ENCODE measurements around the gene KDM4C.

KDM4C gene

GRCh38 chr9:7073706-7074105 is 315.9 kb downstream of the KDM4C start:
- no peak overlapping the region for H3K4me3 ChIP-seq (ENCODE audit: low read depth, low read length)
- TF ChIP-seq, protein P1, sequence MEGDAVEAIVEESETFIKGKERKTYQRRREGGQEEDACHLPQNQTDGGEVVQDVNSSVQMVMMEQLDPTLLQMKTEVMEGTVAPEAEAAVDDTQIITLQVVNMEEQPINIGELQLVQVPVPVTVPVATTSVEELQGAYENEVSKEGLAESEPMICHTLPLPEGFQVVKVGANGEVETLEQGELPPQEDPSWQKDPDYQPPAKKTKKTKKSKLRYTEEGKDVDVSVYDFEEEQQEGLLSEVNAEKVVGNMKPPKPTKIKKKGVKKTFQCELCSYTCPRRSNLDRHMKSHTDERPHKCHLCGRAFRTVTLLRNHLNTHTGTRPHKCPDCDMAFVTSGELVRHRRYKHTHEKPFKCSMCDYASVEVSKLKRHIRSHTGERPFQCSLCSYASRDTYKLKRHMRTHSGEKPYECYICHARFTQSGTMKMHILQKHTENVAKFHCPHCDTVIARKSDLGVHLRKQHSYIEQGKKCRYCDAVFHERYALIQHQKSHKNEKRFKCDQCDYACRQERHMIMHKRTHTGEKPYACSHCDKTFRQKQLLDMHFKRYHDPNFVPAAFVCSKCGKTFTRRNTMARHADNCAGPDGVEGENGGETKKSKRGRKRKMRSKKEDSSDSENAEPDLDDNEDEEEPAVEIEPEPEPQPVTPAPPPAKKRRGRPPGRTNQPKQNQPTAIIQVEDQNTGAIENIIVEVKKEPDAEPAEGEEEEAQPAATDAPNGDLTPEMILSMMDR (IDR thresholded peaks at IDR 0.05; ENCODE audit: control insufficient read depth, extremely low read depth, insufficient read depth), result no peak
- no peak for DNase-seq (ENCODE audit: low read depth)

DNA sequence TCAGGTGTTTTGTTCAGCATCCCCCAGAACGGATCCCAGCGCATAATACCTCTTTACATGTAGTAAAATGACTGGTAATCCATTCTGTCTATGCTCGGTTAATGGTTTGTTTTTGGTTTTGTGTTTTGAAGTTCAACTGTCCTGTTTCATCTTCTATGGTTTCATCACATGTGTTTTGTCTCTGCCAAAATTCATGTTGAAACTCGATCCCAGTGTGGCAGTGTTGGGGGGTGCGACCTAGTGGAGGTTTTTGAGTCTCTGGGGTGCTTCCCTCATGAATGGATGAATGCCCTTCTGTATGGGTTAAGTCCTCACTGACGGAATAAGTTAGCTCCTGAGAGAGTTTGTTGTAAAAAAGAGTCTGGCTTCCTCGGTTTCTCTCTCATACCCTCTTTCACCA is 317.4 kb downstream of the KDM4C start:
- TF ChIP-seq, protein P1 (IDR thresholded peaks at IDR 0.05; ENCODE audit: control insufficient read depth, extremely low read depth, insufficient read depth), result no peak
- H3K4me3 ChIP-seq (ENCODE audit: low read depth, low read length), result no peak overlapping the region
- no peak for DNase-seq (ENCODE audit: low read depth)

- TF ChIP-seq, protein P1 (IDR thresholded peaks at IDR 0.05; ENCODE audit: control insufficient read depth, extremely low read depth, insufficient read depth), result no peak
- DNase-seq (ENCODE audit: low read depth), result no peak
- H3K4me3 ChIP-seq (ENCODE audit: low read depth, low read length), result no peak overlapping the region
Measured at GRCh38 chr9:7079051-7079450, 321.3 kb downstream of the KDM4C start.

GRCh38 chr9:7081065-7081600 is 323.4 kb downstream of the KDM4C start:
- no peak for DNase-seq (ENCODE audit: low read depth)
- TF ChIP-seq, protein P1 (IDR thresholded peaks at IDR 0.05; ENCODE audit: control insufficient read depth, extremely low read depth, insufficient read depth), result no peak
- no peak overlapping the region for H3K4me3 ChIP-seq (ENCODE audit: low read depth, low read length)

- TF ChIP-seq, protein P1 (IDR thresholded peaks at IDR 0.05; ENCODE audit: control insufficient read depth, extremely low read depth, insufficient read depth), result no peak
- DNase-seq (ENCODE audit: low read depth), result no peak
Measured at GRCh38 chr9:7083192-7083591, 325.4 kb downstream of the KDM4C start.

GRCh38 chr9:7085357-7085756 is 327.6 kb downstream of the KDM4C start:
- no peak for DNase-seq (ENCODE audit: low read depth)
- H3K4me3 ChIP-seq (ENCODE audit: low read depth, low read length), result no peak overlapping the region
- TF ChIP-seq, protein P1 (IDR thresholded peaks at IDR 0.05; ENCODE audit: control insufficient read depth, extremely low read depth, insufficient read depth), result no peak

More at GRCh38 chr9:7083192-7083591, 325.4 kb downstream of the KDM4C start:
- no peak overlapping the region for H3K4me3 ChIP-seq (ENCODE audit: low read depth, low read length)

- DNase-seq (ENCODE audit: low read depth), result no peak
- no peak overlapping the region for H3K4me3 ChIP-seq (ENCODE audit: low read depth, low read length)
- TF ChIP-seq, protein P1 (IDR thresholded peaks at IDR 0.05; ENCODE audit: control insufficient read depth, extremely low read depth, insufficient read depth), result no peak
Measured at GRCh38 chr9:7086389-7086788, 328.6 kb downstream of the KDM4C start.

Measured in LNCaP clone FGC (cell line).